ENCODE data around the gene LRRC8D.

Gene LRRC8D

GRCh38 chr1:89887713-89888112 is 66.9 kb downstream of the LRRC8D start:
- TF ChIP-seq, protein P1, sequence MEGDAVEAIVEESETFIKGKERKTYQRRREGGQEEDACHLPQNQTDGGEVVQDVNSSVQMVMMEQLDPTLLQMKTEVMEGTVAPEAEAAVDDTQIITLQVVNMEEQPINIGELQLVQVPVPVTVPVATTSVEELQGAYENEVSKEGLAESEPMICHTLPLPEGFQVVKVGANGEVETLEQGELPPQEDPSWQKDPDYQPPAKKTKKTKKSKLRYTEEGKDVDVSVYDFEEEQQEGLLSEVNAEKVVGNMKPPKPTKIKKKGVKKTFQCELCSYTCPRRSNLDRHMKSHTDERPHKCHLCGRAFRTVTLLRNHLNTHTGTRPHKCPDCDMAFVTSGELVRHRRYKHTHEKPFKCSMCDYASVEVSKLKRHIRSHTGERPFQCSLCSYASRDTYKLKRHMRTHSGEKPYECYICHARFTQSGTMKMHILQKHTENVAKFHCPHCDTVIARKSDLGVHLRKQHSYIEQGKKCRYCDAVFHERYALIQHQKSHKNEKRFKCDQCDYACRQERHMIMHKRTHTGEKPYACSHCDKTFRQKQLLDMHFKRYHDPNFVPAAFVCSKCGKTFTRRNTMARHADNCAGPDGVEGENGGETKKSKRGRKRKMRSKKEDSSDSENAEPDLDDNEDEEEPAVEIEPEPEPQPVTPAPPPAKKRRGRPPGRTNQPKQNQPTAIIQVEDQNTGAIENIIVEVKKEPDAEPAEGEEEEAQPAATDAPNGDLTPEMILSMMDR (conservative IDR thresholded peaks at IDR 0.05; ENCODE audit: low read depth, low read length), result no peak
- DNase-seq (ENCODE audit: low read depth), result no peak

DNA sequence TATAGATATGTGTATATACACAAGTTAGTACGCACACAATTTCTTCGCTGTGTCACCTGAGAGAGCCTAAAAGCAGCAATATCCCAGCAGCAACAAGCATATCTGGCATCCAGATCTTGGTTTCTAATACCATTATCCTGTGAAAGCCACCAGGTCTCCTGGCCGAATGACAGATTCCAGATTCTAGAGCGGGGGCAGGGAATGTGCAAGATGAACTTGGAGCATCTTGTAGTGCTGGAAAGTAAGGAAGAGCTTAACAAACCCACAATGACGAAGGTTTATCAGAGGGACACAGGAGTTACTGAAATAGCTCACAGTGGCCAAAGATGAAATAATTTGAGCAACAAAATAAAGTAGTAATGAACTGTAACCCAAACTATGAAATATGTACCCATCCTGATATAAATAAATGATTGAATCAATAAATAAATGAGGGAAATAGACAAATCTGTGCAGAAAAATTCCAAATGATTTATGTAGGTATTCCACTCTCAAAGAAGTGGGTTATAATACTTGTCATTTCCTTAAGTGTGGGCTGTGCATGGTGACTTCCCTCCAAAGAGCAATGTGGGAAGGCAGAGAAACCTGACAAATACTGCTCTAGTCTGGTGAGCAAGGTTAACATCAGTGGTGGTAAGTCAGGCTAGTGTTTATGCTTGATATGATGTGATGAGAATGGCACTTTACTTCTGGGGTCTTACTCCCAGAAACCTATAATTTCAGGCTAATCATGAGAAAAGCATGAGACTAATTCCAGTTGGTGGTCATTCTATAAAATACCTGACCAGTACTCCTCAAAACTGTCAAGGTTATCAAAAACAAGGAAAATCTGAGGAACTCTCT is 67.9 kb downstream of the LRRC8D start:
- no peak for DNase-seq (ENCODE audit: low read depth)
- H3K4me3 ChIP-seq (ENCODE audit: low read length), result no peak overlapping the region
- TF ChIP-seq, protein P1 (conservative IDR thresholded peaks at IDR 0.05; ENCODE audit: low read depth, low read length), result no peak

More at GRCh38 chr1:89887713-89888112, 66.9 kb downstream of the LRRC8D start:
- H3K4me3 ChIP-seq (ENCODE audit: low read length), result no peak overlapping the region

- TF ChIP-seq, protein P1 (conservative IDR thresholded peaks at IDR 0.05; ENCODE audit: low read depth, low read length), result no peak
- no peak overlapping the region for H3K4me3 ChIP-seq (ENCODE audit: low read length)
- no peak for DNase-seq (ENCODE audit: low read depth)
Measured at GRCh38 chr1:89889323-89889615, 68.4 kb downstream of the LRRC8D start.

- TF ChIP-seq, protein P1 (conservative IDR thresholded peaks at IDR 0.05; ENCODE audit: low read depth, low read length), result no peak
- DNase-seq (ENCODE audit: low read depth), result no peak
- H3K4me3 ChIP-seq (ENCODE audit: low read length), result no peak overlapping the region
Measured at GRCh38 chr1:89890085-89890752, 69.4 kb downstream of the LRRC8D start.

DNA sequence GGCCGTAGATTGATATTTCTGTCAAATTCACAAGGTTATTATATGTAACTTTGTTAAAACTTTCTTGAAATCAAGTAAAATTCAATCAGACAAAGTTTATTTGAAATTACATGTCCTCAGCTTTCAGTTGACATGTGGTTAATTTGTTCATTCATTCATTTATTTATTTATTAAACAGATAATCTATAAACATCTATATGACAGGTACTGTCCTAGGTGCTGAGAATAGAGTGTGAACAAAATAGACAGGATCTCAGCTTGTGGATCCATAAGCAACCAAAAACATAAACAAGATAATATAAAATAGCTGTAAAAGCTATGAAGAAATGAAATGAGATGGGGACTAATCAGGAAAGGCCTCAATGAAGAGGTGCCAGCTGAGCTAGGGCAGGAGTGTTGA is 72.0 kb downstream of the LRRC8D start:
- H3K4me3 ChIP-seq (ENCODE audit: low read length), result no peak overlapping the region
- DNase-seq (ENCODE audit: low read depth), result no peak
- TF ChIP-seq, protein P1 (conservative IDR thresholded peaks at IDR 0.05; ENCODE audit: low read depth, low read length), result no peak

DNA sequence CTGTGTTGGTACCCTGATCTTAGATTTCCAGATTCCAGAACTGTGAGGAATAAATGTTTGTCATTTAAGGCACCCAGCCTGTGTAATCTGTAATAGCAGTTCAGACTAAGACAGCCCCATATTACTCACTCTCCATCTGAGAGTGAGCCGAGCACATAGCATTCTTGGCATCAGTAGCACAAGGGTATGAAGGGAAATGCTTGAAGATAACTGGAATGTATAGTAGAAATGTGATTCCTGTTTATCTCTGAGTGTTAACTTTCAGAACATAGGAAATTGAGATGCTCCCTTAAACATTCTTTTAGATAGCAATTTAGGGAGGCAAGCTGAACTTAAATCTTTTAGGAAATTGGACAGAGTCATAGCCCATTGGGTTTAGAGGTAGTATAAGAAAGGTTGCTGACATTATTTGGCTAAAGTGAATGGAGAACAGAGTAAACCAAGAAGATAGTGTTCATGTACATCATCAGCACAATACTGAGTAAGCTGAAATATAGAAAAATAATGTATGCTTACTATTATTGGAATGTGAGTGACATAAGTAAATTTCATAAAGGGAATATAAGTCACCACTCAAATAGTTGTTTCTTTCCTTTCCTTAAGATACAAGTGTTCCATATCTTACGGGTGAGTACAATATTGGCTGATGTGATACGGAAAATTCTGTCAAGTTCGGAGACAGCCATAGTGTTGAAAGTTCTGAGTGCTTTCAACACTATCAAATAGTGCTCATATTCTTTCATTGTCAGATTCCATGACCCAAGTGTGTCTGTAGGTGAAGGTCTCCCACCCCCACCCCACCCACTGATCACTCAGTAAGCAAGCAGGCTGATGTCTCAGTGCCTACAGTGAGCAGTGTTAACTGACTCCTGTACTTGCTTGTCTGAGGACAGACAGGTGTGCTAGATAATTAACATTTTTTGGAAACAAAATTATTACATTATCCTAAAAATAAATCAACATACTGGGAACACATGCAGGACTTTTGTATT is 73.7 kb downstream of the LRRC8D start:
- TF ChIP-seq, protein P1 (conservative IDR thresholded peaks at IDR 0.05; ENCODE audit: low read depth, low read length), result no peak
- H3K4me3 ChIP-seq (ENCODE audit: low read length), result no peak overlapping the region
- DNase-seq (ENCODE audit: low read depth), result peak; percentile 51
